C4-2B (cell line): Measurements from ENCODE around the gene AAK1.
"Not testable (repeated sequence)": the region's sequence is repeated elsewhere in the genome, so short reads cannot be mapped to it uniquely, and the experiment has no call there.

Source experiments
- H3K27ac ChIP-seq: fragments of 450-650 bp; 2 replicates; pipeline ENCODE4 v1.5.1; 2017
- CTCF ChIP-seq: fragments of 450-650 bp; conservative IDR thresholded peaks from 2 replicates; pipeline ENCODE4 v1.5.1; 2017; ENCODE audit warnings: mild to moderate bottlenecking
- ZFX ChIP-seq: fragments of 450-650 bp; IDR thresholded peaks from 2 replicates; pipeline ENCODE4 v1.6.1; 2017

AAK1 gene

GRCh38 chr2:69575926-69576325, 67.6 kb downstream of the AAK1 start:
- no peak overlapping the region for H3K27ac ChIP-seq
- TF ChIP-seq CTCF, result no peak
- TF ChIP-seq ZFX, result no peak

- not testable (repeated sequence) for H3K27ac ChIP-seq
These were observed 68.2 kb downstream of the AAK1 start for GRCh38 chr2:69575371-69575770.

- H3K27ac ChIP-seq, result peak overlapping the region; percentile 33; the same call in 1 of the 2 replicates
- no peak for TF ChIP-seq CTCF
These were observed 70.9 kb downstream of the AAK1 start for GRCh38 chr2:69572641-69573040.

- TF ChIP-seq ZFX, result no peak
- no peak for TF ChIP-seq CTCF
These were observed 72.3 kb downstream of the AAK1 start for GRCh38 chr2:69571189-69571588.

GRCh38 chr2:69570474-69570873, 73.1 kb downstream of the AAK1 start:
- H3K27ac ChIP-seq, result no peak overlapping the region; the same call in 1 of the 2 replicates
- TF ChIP-seq CTCF (no peak), ZFX (no peak)

More at GRCh38 chr2:69571189-69571588, 72.3 kb downstream of the AAK1 start:
- H3K27ac ChIP-seq, result peak overlapping the region; percentile 31; the same call in 1 of the 2 replicates

- TF ChIP-seq CTCF (no peak), ZFX (no peak)
- H3K27ac ChIP-seq, result no peak overlapping the region
These were observed 75.6 kb downstream of the AAK1 start for GRCh38 chr2:69567909-69568300.

GRCh38 chr2:69567157-69567908, 76.2 kb downstream of the AAK1 start:
- no peak overlapping the region for H3K27ac ChIP-seq
- no peak for TF ChIP-seq ZFX
- TF ChIP-seq CTCF, result no peak

GRCh38 chr2:69566669-69567068, 76.9 kb downstream of the AAK1 start:
- no peak overlapping the region for H3K27ac ChIP-seq
- TF ChIP-seq CTCF (no peak), ZFX (no peak)
